ENCODE data around the gene APLP1.
"Not testable (repeated sequence)": the region's sequence is repeated elsewhere in the genome, so short reads cannot be mapped to it uniquely, and the experiment has no call there.

The APLP1 gene

DNA sequence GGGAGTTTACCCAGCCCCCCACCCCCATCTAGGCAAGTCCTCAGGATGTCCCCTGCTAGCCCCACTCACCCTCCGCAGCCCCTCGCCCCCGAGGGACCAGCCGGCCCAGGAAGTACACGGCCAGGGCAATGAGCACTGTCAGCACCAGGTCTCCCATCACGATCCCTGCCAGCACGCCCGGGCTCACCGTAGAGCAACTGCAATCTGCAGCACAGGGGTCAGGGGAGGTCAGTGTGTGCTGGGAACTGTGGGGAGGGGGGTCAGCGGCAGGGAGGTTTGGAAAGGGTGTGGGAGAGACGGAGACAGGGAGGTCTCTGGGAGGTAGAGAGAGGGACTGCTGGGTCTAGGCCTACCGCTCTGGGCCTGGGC is 39.0 kb downstream of the APLP1 start:
- DNase-seq: no peak

DNA sequence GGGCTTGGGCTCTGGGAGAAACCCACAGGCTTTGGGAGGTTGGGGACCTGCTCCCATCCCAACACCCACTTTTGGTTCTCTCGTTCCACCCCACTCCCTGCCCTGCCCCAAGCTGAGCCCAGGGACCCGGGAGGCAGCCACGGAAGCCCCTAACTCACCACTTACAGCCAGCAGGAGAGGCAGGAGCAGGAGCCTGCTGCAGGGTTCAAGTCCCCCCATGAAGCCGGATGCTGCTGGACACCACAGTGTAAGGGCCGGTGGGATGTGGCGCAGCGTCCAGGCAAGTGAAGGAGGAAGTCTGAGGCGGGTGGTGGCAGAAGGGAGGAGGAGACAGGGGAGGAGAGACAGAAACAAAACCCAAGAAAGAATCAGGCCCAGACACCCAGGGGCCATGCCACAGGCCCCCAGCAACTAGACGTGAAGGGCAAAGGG is 39.7 kb downstream of the APLP1 start, which contains the start of gene TYROBP:
TYROBP (minus strand) TSS at position 286 of the 432 bp plus-strand sequence; CDS start at position 219, 67 bp downstream.
- DNase-seq: no peak

- DNase-seq: no peak
Observed at GRCh38 chr19:35908973-35909683, 40.8 kb downstream of the APLP1 start.

GRCh38 chr19:35909684-35910035 is 41.3 kb downstream of the APLP1 start:
- DNase-seq: no peak

DNA sequence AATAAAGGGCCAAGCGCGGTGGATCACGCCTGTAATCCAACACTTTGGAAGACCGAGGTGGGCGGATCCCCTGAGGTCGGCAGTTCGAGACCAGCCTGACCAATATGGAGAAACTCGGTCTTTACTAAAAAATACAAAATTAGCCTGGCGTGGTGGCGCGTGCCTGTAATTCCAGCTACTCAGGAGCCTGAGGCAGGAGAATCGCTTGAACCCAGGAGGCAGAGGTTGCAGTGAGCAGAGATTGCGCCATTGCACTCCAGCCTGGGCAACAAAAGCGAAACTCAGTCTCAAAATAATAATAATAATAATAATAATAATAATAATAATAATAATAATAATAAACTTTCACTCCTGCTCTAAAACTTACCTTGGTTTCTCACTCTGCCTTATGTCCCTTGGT is 42.0 kb downstream of the APLP1 start:
- DNase-seq: not testable (repeated sequence)

DNA sequence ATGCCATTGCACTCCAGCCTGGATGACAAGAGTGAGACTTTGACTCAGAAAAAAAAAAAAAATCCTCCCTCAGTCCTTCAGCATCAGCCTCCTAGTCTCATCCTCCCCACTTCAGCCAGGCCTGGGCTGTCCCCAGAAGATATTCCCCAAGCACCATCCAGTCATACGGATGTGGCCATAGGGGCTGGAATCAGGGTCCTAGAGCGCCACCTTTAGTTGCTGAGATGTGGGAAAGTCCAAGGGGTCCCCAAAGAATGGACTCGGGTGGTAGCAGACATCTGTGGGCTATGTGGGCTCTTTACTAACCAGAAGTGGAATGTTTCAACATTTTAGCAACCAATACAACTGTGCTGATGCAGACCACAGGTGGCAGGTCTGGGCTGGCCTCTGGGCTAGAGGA is 42.8 kb downstream of the APLP1 start:
- no peak for DNase-seq

DNA sequence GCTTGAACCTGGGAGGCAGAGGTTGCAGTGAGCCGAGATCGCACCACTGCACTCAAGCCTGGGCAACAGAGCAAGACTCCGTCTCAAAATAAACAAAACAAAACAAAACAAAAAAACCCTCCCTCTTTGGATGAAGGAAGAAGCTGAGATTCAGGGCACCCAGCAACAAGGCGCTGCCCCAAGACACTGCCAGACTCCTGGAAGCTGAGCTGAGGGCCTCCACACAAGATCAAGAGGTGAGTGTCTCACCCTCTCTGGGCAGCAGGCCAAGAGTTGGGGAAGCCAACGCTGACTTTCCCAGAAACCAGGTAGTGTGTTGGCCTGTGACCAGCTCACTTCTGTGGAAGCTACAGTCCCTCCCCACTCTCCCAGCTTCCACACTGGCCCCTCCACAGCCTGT is 43.4 kb downstream of the APLP1 start:
- no peak for DNase-seq

GRCh38 chr19:35913589-35913988 is 45.2 kb downstream of the APLP1 start:
- DNase-seq: no peak

GRCh38 chr19:35915443-35915842 is 47.1 kb downstream of the APLP1 start:
- no peak for DNase-seq

DNA sequence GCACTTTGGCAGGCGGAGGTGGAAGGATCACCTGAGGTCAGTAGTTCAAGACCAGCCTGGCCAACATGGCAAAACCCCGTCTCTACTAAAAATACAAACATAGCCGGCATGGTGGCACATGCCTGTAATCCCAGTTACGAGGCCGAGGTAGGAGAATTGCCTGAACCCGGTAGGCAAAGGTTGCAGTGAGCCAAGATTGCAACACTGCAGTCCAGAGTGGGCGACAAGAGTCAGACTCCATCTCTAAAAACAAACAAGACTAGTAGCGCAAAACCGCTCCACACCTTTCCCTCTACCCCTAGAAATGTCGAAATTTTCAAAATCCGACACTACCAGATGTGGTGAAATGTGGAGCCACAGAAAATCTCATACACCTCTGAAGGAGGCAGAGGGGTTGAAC is 50.9 kb downstream of the APLP1 start:
- no peak for DNase-seq

- DNase-seq: no peak
Observed at GRCh38 chr19:35921012-35921411, 52.6 kb downstream of the APLP1 start.

DNA sequence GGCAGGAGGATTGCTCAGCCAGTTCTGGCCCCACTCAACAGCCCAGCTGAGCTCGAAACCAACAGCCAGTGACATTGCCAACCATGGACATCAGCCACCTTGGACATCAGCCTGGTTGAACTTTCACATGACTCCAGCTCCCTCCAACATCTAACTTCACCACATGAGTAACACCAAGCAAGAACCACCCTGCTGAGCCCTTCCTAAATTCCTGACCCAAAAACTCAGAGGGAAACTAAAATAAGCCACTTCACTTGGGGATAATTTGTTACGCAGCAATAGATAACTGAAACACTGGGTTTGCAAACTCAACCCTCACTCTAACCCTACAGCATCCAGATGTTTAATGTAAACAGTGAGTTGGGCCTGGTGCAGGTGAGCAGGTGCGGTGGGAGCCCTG is 57.1 kb downstream of the APLP1 start:
- DNase-seq: no peak

GRCh38 chr19:35928507-35928906 is 60.1 kb downstream of the APLP1 start:
- DNase-seq: no peak
